ENCODE data around the gene TCIRG1. TPM values are rescaled to one million over a fixed set of nuclear protein-coding genes. Genes with fewer than 3 reads are reported as not detected.

The TCIRG1 gene
- total and polyA plus RNA-seq, 2 of the 13 experiments (the other 11 are each of a cell fraction or from before 2014, with no cell fraction given): 48.0 to 69.6 TPM

GRCh38 chr11:68038718-68039525 lies at the start of gene TCIRG1 (continued):
- TF ChIP-seq, protein P1, sequence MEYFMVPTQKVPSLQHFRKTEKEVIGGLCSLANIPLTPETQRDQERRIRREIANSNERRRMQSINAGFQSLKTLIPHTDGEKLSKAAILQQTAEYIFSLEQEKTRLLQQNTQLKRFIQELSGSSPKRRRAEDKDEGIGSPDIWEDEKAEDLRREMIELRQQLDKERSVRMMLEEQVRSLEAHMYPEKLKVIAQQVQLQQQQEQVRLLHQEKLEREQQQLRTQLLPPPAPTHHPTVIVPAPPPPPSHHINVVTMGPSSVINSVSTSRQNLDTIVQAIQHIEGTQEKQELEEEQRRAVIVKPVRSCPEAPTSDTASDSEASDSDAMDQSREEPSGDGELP (IDR thresholded peaks at IDR 0.05; ENCODE audit: borderline replicate concordance, low read depth): no peak
- TF ChIP-seq ZNF878 (CRISPR knock-in tag; IDR thresholded peaks at IDR 0.05): no peak
- TF ChIP-seq BORCS8-MEF2B (CRISPR knock-in tag; IDR thresholded peaks at IDR 0.05): no peak
- no peak for TF ChIP-seq ZFYVE20 (CRISPR knock-in tag; IDR thresholded peaks at IDR 0.05; ENCODE audit: borderline replicate concordance, low read depth)
- TF ChIP-seq ZNF326 (CRISPR knock-in tag; IDR thresholded peaks at IDR 0.05; ENCODE audit: borderline replicate concordance): no peak
- TF ChIP-seq ZNF550 (CRISPR knock-in tag; IDR thresholded peaks at IDR 0.05; ENCODE audit: borderline replicate concordance): no peak
- TF ChIP-seq SNAPC2 (CRISPR knock-in tag; IDR thresholded peaks at IDR 0.05): 0 out of 2 replicates have a peak, but pooled peaks have one; percentile 62
- no peak for TF ChIP-seq SETDB1 (CRISPR knock-in tag; IDR thresholded peaks at IDR 0.05; ENCODE audit: borderline replicate concordance)
- no peak for TF ChIP-seq PLRG1 (conservative IDR thresholded peaks at IDR 0.05)
- TF ChIP-seq CENPT (CRISPR knock-in tag; IDR thresholded peaks at IDR 0.05; ENCODE audit: low read depth): 0 out of 2 replicates have a peak, but pooled peaks have one; percentile 31
- no peak for TF ChIP-seq NCOA1 (CRISPR knock-in tag; IDR thresholded peaks at IDR 0.05)
- 0 out of 2 replicates have a peak, but pooled peaks have one; percentile 3 for TF ChIP-seq CAMTA2 (CRISPR knock-in tag; IDR thresholded peaks at IDR 0.05; ENCODE audit: borderline replicate concordance)
- no peak for TF ChIP-seq ZNF615 (CRISPR knock-in tag; IDR thresholded peaks at IDR 0.05; ENCODE audit: borderline replicate concordance)
- TF ChIP-seq ZNF234 (CRISPR knock-in tag; conservative IDR thresholded peaks at IDR 0.05): 0 out of 2 replicates have a peak, but pooled peaks have one; percentile 13
- no peak for TF ChIP-seq ZNF576 (CRISPR knock-in tag; IDR thresholded peaks at IDR 0.05)
- TF ChIP-seq ZNF329 (CRISPR knock-in tag; IDR thresholded peaks at IDR 0.05; ENCODE audit: low read depth): no peak
- TF ChIP-seq ZNF646 (CRISPR knock-in tag; IDR thresholded peaks at IDR 0.05): no peak
- TF ChIP-seq, protein P2, sequence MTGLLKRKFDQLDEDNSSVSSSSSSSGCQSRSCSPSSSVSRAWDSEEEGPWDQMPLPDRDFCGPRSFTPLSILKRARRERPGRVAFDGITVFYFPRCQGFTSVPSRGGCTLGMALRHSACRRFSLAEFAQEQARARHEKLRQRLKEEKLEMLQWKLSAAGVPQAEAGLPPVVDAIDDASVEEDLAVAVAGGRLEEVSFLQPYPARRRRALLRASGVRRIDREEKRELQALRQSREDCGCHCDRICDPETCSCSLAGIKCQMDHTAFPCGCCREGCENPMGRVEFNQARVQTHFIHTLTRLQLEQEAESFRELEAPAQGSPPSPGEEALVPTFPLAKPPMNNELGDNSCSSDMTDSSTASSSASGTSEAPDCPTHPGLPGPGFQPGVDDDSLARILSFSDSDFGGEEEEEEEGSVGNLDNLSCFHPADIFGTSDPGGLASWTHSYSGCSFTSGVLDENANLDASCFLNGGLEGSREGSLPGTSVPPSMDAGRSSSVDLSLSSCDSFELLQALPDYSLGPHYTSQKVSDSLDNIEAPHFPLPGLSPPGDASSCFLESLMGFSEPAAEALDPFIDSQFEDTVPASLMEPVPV (CRISPR knock-in tag; IDR thresholded peaks at IDR 0.05): no peak; the same call in 1 of the 2 replicates
- peak; percentile 12; the same call in 1 of the 2 replicates for TF ChIP-seq SNAI1 (CRISPR knock-in tag; IDR thresholded peaks at IDR 0.05; ENCODE audit: borderline replicate concordance)
- no peak for TF ChIP-seq NCOA2 (CRISPR knock-in tag; IDR thresholded peaks at IDR 0.05)

Data from HepG2 (cell line).